SK-N-SH treated with all-trans-retinoic acid at 6 μM for 48 hours (cell line): ENCODE results near the gene CORT.

Experiments
- ARNTL ChIP-seq: fragments of 450-650 bp; formaldehyde crosslinking; IDR thresholded peaks from 2 replicates; pipeline ENCODE4 v1.5.0; 2020; ENCODE audit warnings: low read depth, mild to moderate bottlenecking, moderate library complexity, borderline replicate concordance
- CSDC2 ChIP-seq: fragments of 250-450 bp; sonication (Bioruptor Pico); IDR thresholded peaks from 2 replicates; pipeline ENCODE4 v1.5.0; 2020; ENCODE audit warnings: mild to moderate bottlenecking, moderate library complexity
- ZNF8 ChIP-seq: fragments of 450-650 bp; formaldehyde crosslinking; IDR thresholded peaks from 2 replicates; pipeline ENCODE4 v1.5.0; 2020; ENCODE audit warnings: mild to moderate bottlenecking, moderate library complexity
- TF ChIP-seq, protein P1 (sequence below): fragments of 250-450 bp; sonication (Bioruptor Pico); IDR thresholded peaks from 2 replicates; pipeline ENCODE4 v1.5.0; 2020; ENCODE audit warnings: mild to moderate bottlenecking, moderate library complexity
- TF ChIP-seq, protein P2 (sequence below): fragments of 250-450 bp; sonication (Bioruptor Pico); IDR thresholded peaks from 2 replicates; pipeline ENCODE4 v1.5.1; 2020; ENCODE audit warnings: low read depth, mild to moderate bottlenecking, moderate library complexity

DNA sequence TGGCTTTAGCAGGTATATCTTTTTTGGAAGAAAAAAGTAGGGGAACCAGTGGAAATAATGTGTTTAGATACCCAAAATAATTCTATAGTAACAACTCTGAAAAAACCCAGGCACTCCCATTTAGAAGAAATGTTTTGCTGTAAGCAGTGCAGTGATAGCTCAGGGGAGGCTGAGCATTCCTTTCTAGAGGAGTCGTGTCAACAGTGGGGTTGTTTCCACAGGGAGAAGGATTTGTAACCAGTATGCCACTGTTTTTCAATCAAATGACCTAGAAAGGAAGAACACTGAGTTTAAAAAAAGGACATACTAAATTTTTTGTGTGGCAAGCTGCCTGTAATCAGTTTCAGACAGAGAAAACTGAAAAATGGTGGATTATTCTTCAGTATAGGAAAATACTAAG is 48.5 kb upstream of the CORT start:
- TF ChIP-seq CSDC2 (CRISPR knock-in tag) (no peak), ZNF8 (no peak), ARNTL (no peak)
- TF ChIP-seq, protein P1, sequence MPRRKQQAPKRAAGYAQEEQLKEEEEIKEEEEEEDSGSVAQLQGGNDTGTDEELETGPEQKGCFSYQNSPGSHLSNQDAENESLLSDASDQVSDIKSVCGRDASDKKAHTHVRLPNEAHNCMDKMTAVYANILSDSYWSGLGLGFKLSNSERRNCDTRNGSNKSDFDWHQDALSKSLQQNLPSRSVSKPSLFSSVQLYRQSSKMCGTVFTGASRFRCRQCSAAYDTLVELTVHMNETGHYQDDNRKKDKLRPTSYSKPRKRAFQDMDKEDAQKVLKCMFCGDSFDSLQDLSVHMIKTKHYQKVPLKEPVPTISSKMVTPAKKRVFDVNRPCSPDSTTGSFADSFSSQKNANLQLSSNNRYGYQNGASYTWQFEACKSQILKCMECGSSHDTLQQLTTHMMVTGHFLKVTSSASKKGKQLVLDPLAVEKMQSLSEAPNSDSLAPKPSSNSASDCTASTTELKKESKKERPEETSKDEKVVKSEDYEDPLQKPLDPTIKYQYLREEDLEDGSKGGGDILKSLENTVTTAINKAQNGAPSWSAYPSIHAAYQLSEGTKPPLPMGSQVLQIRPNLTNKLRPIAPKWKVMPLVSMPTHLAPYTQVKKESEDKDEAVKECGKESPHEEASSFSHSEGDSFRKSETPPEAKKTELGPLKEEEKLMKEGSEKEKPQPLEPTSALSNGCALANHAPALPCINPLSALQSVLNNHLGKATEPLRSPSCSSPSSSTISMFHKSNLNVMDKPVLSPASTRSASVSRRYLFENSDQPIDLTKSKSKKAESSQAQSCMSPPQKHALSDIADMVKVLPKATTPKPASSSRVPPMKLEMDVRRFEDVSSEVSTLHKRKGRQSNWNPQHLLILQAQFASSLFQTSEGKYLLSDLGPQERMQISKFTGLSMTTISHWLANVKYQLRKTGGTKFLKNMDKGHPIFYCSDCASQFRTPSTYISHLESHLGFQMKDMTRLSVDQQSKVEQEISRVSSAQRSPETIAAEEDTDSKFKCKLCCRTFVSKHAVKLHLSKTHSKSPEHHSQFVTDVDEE: no peak
- TF ChIP-seq, protein P2, sequence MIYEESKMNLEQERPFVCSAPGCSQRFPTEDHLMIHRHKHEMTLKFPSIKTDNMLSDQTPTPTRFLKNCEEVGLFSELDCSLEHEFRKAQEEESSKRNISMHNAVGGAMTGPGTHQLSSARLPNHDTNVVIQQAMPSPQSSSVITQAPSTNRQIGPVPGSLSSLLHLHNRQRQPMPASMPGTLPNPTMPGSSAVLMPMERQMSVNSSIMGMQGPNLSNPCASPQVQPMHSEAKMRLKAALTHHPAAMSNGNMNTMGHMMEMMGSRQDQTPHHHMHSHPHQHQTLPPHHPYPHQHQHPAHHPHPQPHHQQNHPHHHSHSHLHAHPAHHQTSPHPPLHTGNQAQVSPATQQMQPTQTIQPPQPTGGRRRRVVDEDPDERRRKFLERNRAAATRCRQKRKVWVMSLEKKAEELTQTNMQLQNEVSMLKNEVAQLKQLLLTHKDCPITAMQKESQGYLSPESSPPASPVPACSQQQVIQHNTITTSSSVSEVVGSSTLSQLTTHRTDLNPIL (CRISPR knock-in tag): no peak
